ENCODE results near the gene FADS2.

The FADS2 gene

DNA sequence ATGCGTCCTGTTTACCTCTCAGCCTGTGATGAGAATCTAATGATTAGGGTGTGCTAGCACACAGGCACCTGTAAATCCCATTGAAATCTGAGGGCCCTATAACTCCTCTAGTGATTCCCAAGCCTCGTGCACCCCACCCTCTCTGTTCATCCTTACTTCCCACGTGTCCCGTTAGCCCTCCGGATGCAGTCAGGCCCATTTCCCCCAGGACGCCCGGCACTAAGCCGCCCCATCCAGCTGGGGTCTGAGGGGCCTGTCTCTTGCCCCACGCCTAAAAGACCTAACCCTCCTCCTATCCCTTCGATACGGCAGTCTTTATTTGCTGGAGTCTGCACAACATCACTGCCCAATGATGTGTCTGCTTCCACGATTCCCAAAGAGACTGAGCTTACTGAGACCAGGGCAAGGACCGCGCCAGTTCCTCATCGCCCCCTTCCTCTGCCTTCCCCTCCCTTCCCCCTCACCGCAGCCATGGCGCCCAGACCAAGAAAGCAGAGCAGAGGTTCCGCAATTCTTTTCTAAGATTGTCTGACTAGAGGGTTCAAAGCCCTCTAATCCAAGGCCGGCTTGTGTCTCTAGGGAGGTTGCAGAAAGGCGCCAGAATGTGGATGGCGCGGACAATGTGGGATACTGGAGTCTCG, 1.1 kb upstream of the FADS2 start:
- DNase-seq (ENCODE audit: low read depth): no peak

DNA sequence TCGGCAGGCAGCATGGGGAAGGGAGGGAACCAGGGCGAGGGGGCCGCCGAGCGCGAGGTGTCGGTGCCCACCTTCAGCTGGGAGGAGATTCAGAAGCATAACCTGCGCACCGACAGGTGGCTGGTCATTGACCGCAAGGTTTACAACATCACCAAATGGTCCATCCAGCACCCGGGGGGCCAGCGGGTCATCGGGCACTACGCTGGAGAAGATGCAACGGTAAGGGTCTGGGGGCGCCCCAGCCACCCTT, 204 bp downstream of the FADS2 start:
- no peak for DNase-seq (ENCODE audit: low read depth)

GRCh38 chr11:61828629-61829407, 718 bp downstream of the FADS2 start:
- DNase-seq (ENCODE audit: low read depth): no peak

- no peak for DNase-seq (ENCODE audit: low read depth)
These were observed 1.7 kb downstream of the FADS2 start for GRCh38 chr11:61829806-61830205.

DNA sequence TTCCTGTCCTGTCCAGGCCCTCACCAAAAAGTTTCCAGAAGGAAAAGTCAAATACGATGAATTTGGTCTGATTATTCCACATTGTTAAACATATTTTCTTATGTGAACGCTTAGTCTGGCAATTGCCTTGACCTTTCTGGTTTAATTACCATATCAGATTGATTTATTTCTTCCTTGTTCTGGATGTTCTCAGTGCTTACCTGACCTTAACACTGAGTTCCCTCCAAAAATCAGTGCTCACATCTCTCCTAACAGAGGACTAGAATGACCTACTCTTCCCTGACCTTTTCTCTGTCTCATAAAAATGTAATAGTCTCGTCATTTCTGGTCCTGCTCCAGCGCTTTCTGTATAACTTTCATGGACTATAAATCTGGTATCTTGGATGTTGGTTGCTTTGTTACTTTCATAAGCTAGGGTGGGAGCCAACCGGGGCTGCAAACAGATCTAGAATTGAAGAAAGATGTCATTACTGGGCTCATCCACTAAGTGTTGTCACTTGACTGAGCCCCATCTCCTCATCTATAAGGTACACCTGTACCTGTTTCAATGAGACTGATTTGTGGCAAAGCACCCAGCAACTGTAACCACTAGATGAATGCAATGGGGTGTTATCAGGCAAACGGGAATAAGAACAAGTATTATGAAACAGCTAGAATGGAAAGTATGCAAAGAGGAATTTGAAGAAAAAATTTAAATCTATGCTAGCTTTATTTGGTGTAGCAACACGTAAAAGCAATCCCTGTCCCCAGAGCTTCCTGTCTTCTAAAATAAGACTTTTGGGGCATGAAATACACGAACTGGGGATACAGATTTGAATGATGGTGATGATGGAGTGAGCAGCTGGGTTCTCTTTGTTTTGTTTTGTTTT, 2.4 kb downstream of the FADS2 start:
- no peak for DNase-seq (ENCODE audit: low read depth)

DNA sequence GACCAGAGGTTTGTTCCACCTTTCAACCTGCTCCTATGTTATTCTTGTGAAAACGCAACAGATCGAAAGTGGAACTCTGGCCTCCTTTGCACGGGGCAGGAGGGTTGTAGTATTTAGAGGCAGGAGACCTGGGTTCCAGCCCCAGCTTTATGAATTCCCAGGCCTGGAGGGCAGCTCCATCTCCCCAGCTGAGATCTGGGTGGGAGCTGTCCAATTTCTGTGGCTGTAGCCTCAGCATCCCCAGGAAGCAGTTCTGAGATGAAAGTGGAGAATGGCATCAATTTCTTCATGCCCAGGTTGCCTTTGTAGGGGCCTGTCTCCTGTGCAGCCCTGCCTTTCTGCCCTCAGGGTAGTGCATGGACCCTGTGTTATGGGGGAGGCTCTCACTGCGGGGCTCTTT, 4.1 kb downstream of the FADS2 start:
- DNase-seq (ENCODE audit: low read depth): no peak

GRCh38 chr11:61832754-61833153, 4.7 kb downstream of the FADS2 start:
- DNase-seq (ENCODE audit: low read depth): no peak

DNA sequence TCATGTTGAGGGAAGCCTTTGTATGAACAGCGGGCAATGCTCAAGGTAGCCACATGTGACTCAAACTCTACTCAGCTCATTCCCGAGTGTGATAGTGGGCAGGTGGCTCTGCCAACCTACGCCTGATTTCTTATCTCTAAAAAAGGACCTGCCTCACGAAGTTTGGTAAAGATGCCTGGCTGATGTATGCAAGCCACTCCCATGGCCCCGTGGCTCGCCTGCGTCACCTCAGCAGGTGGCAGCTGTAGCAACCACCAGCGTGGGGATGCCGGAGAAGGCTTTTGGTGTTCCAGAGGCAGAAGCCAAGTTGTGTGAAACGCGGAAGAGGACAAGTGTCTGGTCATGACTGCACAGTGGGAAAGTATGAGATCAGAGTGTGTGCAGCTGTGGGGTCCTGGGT, 5.4 kb downstream of the FADS2 start:
- DNase-seq (ENCODE audit: low read depth): no peak

DNA sequence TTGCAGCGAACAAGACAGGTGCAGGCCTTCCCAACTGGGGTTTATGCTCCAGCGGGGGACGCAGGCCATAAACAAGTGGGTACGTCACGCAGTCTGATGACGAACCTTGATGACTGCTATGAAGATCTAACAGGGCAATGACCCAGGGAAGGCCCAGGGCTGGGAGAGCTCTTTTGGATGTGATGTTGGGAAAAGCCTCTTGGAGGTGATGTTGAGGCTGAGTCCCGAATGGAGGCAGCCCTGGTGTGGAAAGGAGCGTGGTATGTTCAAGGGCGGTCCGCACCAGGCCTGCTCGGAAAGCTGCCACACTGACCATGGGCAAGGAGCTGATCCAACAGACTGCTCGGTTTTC, 5.8 kb downstream of the FADS2 start:
- DNase-seq (ENCODE audit: low read depth): no peak

DNA sequence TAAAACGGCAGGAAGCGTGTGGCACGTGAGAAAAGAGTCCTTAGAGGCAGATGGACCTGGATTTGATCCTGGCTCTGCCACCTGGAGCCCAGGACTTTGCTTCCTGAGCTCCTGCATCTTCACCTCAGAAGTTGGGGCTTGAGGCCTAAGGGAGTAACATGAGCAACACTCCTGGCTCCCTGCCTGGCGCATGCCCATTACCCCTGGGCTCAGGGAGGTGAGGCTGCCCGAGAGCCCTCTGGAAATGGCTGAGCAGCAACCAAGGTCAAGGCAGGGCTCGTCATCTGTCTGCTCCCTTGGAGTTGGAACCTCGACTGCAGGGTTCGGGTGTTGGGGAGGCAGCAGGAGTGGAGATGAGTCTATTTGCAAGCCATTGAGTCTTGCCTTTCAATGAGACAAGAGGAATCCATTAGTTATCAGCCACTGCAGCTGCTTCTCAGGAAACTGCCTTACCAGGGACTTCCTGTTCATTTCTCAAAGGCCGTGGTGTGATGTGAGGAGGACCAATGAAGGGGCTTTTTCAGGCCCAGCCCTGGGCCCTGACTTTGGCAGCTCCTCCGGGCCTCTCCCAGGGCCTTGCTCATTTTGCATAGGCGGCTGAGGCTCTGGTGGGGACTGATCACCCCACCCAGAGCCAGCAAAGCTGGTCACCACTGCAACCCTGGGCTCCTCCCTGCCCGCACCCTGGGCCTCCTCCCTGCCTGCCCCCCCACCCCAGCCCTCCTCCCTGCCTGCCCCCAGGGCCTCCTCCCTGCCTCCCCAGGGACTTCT, 6.4 kb downstream of the FADS2 start:
- DNase-seq (ENCODE audit: low read depth): no peak

DNA sequence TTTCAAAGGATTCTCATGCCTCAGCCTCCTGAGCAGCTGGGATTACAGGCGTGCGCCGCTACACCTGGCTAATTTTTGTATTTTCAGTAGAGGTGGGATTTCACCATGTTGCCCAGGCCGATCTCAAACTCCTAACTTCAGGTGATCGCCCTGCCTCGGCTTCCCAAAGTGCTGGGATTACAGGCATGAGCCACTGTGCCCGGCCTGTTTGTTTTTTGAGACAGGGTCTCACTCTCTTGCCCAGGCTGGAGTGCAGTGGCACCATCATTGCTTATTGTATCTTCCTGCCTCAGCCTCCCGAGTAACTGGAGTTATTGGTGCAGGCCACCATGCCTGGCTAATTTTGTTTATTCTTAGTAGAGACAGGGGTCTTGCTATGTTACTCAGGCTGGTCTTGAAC, 8.1 kb downstream of the FADS2 start:
- DNase-seq (ENCODE audit: low read depth): no peak

- DNase-seq (ENCODE audit: low read depth): no peak
These were observed 9.4 kb downstream of the FADS2 start for GRCh38 chr11:61837411-61838005.

- DNase-seq (ENCODE audit: low read depth): no peak
These were observed 10.4 kb downstream of the FADS2 start for GRCh38 chr11:61838501-61838900.

DNA sequence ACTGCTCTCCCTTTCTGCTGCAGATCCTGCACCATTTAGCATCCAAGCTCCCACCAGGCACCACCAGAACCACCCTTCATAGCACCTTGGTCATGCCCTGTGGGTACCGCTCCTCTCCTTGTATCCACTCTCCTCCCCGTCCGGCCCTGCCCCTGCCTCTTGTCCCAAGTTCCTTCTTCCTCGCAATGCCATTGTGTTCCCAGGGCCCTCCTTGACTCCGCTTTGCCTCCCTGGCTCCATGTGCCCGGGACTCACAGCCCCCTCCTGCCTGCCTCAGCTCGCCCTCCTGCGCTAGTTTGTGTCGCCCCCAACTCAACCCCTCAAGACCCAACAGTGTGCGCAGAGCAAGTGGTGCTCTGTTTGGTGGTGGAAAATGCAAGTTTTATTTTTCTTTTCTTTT, 10.8 kb downstream of the FADS2 start:
- DNase-seq (ENCODE audit: low read depth): no peak

GRCh38 chr11:61839742-61840141, 11.6 kb downstream of the FADS2 start:
- DNase-seq (ENCODE audit: low read depth): no peak

- no peak for DNase-seq (ENCODE audit: low read depth)
These were observed 12.3 kb downstream of the FADS2 start for GRCh38 chr11:61840371-61840770.

DNA sequence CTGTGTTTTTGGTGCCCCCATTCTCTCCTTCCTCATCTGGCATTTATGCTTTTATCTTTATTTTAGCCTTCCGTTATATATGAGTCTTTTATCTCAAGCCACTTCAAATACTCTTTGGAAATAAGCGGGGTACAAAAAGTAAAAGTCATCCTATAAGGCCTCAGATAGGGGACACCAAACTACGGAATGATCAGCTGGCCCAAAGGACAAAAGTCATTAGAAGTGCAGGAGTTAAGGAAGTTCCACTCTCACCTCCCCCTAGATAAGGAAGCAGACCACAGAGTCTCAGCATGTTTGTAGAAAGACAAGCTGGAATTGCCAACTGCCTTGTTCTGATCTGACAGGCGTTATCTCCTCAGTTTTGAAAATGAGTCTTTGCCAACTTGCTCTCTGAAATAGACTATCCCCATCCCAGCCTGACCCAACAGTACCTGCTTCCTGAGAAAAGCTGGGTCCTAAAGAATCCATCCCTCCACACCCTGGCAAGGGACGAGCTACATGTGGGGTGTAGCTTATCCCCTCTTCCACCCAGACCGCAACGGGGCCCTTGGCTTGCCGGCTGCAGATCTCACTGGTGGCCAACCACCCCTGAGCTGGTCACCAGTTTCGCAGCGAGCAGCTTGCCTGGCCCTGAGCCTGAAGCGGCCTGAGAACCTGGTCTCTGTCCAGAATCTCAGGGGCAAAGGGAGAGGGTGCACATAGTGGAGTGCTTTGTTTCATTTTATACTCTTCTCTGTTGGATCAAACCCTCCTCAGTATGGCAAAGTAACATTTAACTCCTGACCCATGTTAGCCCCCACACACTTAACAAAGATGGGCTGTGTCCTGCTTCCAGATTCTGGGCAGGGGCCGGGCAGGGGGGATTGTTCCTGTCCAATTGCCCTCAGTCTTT, 13.8 kb downstream of the FADS2 start:
- no peak for DNase-seq (ENCODE audit: low read depth)

GRCh38 chr11:61842528-61842820, 14.4 kb downstream of the FADS2 start:
- DNase-seq (ENCODE audit: low read depth): no peak

DNA sequence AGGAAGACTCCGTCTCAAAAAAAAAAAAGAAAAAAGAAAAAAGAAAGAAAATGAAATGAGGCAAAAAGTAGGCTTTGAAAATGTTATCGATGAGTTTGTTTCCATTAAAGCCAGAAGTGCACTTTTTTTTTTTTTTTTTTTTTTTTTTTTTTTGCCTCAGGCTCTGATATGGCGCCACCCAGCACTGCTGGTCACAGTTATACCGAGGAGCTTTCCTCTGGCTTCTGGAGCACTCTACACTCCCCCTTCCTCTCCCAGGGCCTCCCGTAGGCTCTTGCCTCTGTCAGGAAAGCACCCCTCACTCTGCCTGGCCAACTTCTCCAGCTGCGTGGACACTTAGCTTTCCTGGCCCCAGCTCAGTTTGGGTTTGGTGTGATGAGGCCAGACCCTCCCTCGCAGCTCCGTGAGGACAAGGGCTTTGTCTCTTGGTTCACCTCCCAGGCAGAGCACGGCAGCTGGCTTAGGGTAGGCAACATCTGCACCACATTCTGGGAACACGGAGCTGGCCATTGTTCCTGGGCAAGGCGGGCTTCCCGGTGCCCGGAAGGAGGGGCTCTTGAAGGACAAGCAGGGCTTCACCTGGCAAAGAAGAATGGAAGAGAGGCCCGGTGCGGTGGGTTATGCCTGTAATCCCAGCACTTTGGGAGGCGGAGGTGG, 16.9 kb downstream of the FADS2 start:
- no peak for DNase-seq (ENCODE audit: low read depth)

DNA sequence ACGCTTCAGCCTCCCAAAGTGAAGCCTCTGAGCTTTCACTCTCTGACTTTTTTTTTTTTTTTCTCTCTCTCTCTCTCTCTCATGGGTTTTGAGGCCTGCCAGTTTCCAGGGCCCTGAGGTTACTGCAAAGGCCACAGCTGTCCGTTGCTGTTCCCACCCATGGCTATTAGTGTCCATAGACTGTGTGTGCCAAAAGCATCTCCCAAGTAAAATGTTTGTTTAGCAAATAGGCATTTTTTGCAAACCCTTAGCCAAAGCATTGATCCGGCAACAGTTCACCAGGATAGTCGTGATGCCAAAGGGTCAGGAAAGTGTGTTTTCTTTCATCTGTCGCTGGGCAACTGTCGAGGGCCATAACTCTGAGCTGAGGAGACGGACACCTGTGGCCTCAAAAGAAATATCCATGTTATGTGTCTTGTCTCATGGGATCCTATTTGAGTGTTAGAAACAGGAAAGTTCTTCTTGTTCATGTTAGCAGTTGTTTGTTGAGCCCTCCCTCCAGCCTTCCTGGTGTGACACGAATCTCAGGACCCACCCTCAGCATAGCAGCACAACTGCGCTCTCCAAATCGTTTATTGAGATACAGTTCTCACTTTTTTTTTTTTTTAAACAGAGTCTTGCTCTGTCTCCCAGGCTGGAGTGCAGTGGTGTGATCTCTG, 18.4 kb downstream of the FADS2 start:
- no peak for DNase-seq (ENCODE audit: low read depth)
